ELR (cell line): ENCODE measurements around the gene AFG1L.
"Not testable (repeated sequence)": the region's sequence is repeated elsewhere in the genome, so short reads cannot be mapped to it uniquely, and the experiment has no call there.

Source experiments
- DNase-seq: peaks from one replicate; pipeline ENCODE4 v3.0.0-alpha.2; 2015; ENCODE audit warnings: low read depth

AFG1L gene

DNA sequence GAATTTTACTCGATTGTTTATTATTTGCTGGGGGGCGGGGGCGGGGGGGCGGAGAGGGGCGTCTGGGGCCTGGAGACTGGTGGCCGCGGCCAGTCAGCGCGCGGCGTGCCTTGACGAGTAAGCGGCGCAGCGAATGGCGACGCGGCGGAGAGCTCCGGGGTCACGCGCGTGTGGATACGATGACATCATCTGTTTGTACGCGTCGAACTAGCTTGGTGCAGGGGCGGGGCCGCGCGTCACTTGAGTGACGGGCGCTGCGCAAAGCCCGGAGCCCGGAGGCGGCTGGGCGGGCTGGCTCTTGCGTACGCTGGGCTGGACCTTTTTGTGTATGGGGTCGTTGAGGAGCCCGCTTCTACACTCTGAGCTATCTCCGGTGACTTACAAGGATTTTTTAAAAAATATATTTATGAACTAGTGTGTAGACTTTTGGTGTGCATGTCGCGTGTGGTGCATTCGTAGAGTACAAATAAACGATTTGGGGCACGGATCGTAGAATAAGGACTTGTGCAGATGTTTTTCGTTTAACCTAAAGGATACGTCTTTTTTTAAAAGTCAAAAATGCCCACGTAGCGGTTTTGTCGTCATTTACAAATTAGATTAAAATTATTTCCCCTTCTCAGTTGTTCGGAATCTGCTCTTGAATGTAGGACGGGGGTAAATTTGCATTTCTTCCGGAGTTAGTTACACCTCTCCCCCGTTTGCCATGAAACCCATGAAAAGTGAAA is 263.7 kb downstream of the AFG1L start:
- DNase-seq, result peak; percentile 100

DNA sequence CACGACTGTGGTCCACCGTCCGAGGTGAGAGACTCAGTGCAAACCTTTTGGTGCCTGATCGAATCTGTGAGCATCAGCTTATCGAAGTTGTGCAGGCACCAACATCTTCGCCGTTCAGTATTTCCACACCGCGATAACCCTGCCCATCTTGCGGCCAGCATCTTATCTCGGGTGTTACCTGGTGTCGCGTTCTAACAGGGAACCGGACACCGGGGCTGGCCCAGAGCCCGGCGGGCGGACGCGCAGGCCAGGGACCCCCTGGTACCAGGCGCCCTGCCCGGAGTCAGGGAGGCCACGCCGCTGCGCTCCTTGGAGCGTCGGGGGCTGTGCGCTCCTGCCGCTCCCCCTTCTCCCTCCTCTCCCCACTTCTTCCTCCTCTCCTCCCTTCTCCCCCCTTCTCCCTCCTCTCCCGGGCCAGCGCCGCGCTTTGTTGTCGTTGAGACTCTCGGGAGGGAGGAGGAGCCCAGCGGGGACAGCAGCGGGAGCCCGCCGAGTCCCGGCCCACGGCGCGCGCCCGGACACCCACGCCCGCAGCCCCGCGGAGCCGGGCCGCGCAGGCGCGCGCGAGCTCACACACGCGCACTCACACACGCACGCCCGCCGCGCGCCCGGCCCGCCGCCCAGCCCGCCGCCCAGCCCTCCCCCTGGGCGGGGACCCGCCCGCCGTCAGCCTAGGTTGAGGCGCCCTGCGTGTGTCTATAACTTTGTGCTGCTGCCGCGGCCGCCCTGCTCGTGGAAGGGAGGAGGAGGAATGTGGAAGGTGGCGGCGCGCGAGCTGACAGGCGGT is 264.4 kb downstream of the AFG1L start:
- peak; percentile 86 for DNase-seq

GRCh38 chr6:108559884-108560462 is 265.1 kb downstream of the AFG1L start:
- DNase-seq, result peak; percentile 83

GRCh38 chr6:108560463-108561308 is 265.8 kb downstream of the AFG1L start, which contains the start of gene FOXO3:
TSS of gene FOXO3 (plus strand) at chr6:108560917. CDS start at chr6:108561209, 292 bp downstream.
- DNase-seq, result peak; percentile 89

DNA sequence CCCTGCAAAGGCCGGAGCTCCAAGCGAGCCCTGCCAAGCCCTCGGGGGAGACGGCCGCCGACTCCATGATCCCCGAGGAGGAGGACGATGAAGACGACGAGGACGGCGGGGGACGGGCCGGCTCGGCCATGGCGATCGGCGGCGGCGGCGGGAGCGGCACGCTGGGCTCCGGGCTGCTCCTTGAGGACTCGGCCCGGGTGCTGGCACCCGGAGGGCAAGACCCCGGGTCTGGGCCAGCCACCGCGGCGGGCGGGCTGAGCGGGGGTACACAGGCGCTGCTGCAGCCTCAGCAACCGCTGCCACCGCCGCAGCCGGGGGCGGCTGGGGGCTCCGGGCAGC is 266.4 kb downstream of the AFG1L start:
- DNase-seq, result not testable (repeated sequence)

DNA sequence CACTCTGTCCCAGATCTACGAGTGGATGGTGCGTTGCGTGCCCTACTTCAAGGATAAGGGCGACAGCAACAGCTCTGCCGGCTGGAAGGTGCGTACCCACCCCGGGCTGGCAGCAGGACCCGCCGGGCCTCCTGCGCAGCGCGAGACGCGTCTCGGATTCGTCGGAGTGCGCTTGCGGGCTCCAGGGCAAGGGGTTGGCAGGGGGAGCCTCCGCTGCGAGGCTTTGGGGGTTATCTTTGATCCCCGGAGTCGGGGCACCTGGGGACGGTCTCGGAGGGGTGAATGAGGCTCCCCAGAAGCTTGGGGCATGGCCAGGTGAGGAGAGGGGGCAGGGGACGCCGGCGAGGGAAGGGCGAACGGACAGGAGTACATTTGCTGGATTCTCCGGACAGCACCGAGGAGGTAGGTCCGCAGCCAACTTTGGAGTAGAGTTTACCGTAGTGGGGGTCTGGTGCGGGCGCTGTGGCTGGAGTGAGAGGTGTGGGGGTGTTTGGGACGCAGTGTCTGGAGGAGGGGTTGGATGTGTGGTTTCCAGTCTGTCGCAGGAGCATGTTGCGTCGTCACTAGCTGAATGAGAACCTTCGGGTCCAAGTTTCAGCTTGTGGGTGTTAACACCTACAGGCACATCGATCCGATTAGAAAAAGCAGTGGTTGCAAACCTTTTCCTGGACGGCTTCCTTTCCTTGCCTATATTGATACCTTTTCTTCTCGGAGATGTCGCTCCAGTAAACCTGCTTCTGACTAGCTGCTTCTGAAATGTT is 267.1 kb downstream of the AFG1L start:
- DNase-seq, result peak; percentile 53

GRCh38 chr6:108562503-108562993 is 267.7 kb downstream of the AFG1L start:
- DNase-seq, result peak; percentile 92

GRCh38 chr6:108563292-108563691 is 268.4 kb downstream of the AFG1L start:
- DNase-seq, result no peak

DNA sequence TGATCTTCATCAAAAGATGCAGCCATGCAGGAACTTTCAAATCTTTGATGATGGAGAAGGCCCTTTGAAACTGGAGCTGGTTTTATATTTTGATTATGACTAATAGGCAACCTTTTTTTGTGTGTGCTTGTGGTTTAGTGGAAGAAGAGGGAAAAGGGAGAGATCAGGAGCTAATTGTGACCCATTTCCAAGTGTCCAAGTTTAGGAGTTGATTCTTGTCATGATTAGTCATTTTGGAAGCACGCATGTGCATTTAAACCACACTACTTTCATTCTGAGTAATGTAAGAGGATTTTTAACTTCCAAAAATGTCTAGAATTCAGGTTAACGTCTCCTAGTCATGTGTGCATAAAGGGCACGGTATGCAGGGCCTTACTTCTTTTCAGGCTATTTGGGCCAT is 269.3 kb downstream of the AFG1L start:
- DNase-seq, result peak; percentile 98

GRCh38 chr6:108565091-108565766 is 270.4 kb downstream of the AFG1L start:
- peak; percentile 70 for DNase-seq

DNA sequence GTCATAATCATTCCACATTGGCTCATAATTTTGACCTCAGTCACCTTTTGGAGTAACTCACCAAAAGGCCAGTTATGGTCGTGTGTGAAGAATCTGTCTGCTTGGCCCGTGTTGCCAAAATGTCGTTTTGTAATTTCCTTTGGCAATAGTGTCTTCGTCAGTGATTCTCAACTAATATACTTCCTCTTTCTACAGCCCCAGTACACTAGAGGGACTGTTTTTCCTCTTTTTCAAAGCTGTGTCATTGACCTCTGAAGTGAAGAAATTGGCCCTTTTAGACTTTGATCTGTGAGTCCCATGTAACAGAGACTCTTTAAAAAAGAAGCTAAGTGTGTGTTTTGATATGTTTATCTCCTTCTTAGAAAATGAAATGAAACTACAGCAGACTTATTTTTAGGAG is 271.0 kb downstream of the AFG1L start:
- peak; percentile 87 for DNase-seq

DNA sequence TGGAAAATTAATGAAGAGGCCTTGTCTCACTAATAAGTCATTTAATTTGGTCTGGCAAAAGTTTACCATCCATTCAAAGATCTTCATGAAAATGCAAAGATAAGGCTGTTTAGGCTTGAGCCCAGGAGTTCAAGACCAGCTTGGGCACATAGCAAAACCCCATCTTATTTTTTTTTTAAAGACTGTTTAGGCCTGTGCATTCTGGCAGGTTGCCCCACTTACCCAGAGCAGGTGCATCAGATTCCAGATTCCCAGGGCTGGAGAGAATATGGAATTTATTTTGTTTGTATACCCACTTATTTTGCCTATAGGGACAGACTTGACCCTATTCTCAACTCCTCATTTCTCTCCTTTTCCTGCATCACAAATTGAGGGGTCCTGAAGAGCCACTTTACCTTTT is 271.6 kb downstream of the AFG1L start:
- no peak for DNase-seq

- DNase-seq, result no peak
Observed at GRCh38 chr6:108568101-108568500, 273.2 kb downstream of the AFG1L start.

DNA sequence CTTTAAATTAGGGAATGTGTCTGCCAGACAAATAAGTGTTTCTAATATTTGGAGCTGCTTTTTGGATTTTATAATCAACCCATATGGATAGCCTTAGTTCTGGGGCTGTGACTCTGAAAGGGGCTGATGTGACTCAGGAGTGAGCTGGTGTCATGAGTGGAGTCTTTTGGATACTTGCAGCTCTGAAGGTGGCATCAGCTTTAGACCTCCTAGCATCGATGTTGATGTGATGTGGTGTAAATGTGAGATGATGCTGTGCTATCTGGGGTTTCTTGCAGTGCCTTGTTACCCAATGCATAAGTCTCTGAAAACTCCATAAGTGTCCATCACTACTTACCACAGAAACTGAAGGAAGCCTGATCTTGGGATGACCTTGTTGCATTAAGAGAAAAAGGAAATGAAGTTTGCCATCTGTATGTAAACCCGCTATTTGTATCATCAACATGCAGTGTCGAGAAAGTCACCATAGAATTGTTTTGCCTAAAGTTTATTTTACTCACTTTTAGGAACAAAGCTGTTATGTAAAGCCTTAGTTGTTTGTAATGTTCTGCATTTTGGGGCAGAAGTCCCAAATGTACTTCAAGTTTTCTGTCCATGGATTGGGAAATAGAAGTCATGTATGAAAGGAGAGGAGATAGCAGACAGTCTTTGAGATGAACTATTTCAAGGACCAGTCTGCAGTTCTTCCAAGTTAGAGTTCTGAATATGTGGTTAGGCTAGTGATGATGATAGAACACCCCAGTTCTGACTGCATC is 273.9 kb downstream of the AFG1L start:
- DNase-seq, result no peak

DNA sequence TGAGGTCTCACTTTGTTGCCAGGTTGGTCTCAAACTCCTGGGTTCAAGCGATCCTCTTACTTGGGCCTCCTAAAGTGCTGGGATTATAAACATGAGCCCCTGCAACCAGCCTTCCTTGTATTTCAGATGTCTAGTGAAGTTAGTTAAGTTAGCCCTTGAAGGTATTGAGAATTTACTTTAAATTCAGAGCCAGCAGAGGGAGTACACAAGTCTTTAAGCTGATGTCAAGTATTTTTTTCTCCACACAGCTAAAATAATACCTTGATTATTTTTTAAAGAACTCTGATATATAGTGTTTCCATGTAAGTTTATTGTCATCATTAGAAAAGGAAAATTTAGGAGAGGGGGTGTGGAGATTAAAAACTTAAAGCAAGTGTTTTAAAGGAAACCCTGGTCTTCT is 275.7 kb downstream of the AFG1L start:
- peak; percentile 45 for DNase-seq

GRCh38 chr6:108574457-108575141 is 279.7 kb downstream of the AFG1L start:
- no peak for DNase-seq
